Lower leg skin (tissue), 3 donors: ENCODE results near the gene MYCL.
"Not testable (repeated sequence)": the region's sequence is repeated elsewhere in the genome, so short reads cannot be mapped to it uniquely, and the experiment has no call there.

ENCODE experiments used
- POLR2A ChIP-seq, 2 donors: fragments of 450-650 bp; IDR thresholded peaks; one replicate each; pipeline ENCODE4 v1.6.1; 2016 to 2017; ENCODE audit warnings: antibody characterized with exemption in 2 of 2, mild to moderate bottlenecking in 1 of 2, moderate library complexity in 1 of 2
- TF ChIP-seq, protein P1 (sequence below), 3 donors: fragments of 450-650 bp; IDR thresholded peaks; one replicate each; pipeline ENCODE4 v1.5.1; 2016; ENCODE audit warnings: antibody characterized with exemption in 3 of 3, mild to moderate bottlenecking in 3 of 3, moderate library complexity in 2 of 3

DNA sequence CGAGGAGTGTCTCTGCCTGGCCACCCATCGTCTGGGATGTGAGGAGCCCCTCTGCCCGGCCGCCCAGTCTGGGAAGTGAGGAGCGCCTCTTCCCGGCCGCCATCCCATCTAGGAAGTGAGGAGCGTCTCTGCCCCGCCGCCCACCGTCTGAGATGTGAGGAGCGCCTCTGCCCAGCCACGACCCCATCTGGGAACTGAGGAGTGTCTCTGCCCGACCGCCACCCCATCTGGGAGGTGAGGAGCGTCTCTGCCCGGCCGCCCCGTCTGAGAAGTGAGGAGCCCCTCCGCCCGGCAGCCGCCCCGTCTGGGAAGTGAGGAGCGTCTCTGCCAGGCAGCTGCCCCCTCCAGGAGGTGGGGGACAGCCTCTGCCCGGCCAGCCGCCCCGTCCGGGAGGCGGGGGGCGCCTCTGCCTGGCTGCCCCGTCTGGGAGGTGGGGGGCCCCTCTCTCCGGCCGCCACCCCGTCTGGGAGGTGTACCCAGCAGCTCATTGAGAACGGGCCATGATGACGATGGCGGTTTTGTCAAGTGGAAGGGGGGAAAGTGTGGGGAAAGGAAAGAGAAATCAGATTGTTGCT lies 32.1 kb downstream of the MYCL start:
- TF ChIP-seq, protein P1, sequence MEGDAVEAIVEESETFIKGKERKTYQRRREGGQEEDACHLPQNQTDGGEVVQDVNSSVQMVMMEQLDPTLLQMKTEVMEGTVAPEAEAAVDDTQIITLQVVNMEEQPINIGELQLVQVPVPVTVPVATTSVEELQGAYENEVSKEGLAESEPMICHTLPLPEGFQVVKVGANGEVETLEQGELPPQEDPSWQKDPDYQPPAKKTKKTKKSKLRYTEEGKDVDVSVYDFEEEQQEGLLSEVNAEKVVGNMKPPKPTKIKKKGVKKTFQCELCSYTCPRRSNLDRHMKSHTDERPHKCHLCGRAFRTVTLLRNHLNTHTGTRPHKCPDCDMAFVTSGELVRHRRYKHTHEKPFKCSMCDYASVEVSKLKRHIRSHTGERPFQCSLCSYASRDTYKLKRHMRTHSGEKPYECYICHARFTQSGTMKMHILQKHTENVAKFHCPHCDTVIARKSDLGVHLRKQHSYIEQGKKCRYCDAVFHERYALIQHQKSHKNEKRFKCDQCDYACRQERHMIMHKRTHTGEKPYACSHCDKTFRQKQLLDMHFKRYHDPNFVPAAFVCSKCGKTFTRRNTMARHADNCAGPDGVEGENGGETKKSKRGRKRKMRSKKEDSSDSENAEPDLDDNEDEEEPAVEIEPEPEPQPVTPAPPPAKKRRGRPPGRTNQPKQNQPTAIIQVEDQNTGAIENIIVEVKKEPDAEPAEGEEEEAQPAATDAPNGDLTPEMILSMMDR (IDR thresholded peaks at IDR 0.05), result not testable (repeated sequence)
- not testable (repeated sequence) for TF ChIP-seq POLR2A (IDR thresholded peaks at IDR 0.05)
